Spleen (tissue), 11 donors: ENCODE data around the gene CPNE2. TPM values are rescaled to one million over a fixed set of nuclear protein-coding genes. Genes with fewer than 3 reads are reported as not detected.

Experiments used
- DNase-seq: peaks from one replicate; pipeline ENCODE4 v3.0.0-alpha.2; 2020
- H3K27ac ChIP-seq, 8 donors: fragments of 200-600 bp; sonication (generic) in 7 of 8; 1 replicate in 4 of 8; 2 replicates in 4 of 8; pipeline versions ENCODE4 v1.5.0 to v1.8.0; 2016 to 2021; ENCODE audit warnings: inconsistent platforms in 4 of 8, mild to moderate bottlenecking in 4 of 8, moderate library complexity in 1 of 8
- H3K27me3 ChIP-seq, 7 donors: fragments of 200-600 bp; sonication (generic) in 6 of 7; replicated peaks in 1 of 7; 1 replicate in 4 of 7; 2 replicates in 3 of 7; pipeline versions ENCODE4 v1.5.0 to v1.8.0; 2016 to 2021; ENCODE audit warnings: inconsistent platforms in 3 of 7, mild to moderate bottlenecking in 1 of 7
- H3K36me3 ChIP-seq, 6 donors: fragments of 200-600 bp; sonication (generic) in 5 of 6; 1 replicate in 4 of 6; 2 replicates in 2 of 6; pipeline versions ENCODE4 v1.5.0 to v1.8.0; 2016 to 2021; ENCODE audit warnings: inconsistent platforms in 2 of 6
- H3K4me1 ChIP-seq, 6 donors: fragments of 200-600 bp; sonication (generic) in 5 of 6; 1 replicate in 3 of 6; 2 replicates in 3 of 6; pipeline versions ENCODE4 v1.5.0 to v1.8.0; 2016 to 2021; ENCODE audit warnings: inconsistent platforms in 3 of 6
- H3K4me3 ChIP-seq, 8 donors: fragments of 200-600 bp; sonication (generic) in 7 of 8; 1 replicate in 4 of 8; 2 replicates in 4 of 8; pipeline versions ENCODE4 v1.5.0 to v1.8.0; 2016 to 2021; ENCODE audit warnings: inconsistent platforms in 4 of 8, mild to moderate bottlenecking in 4 of 8, moderate library complexity in 2 of 8
- H3K9me3 ChIP-seq, 8 donors: fragments of 200-600 bp; sonication (generic) in 7 of 8; 1 replicate in 4 of 8; 2 replicates in 4 of 8; pipeline versions ENCODE4 v1.5.0 to v1.8.0; 2016 to 2021; ENCODE audit warnings: inconsistent platforms in 4 of 8
- CTCF ChIP-seq, 11 experiments: fragments of 200-600 bp in 7 of 11; fragments of 450-650 bp in 4 of 11; sonication (generic) in 4 of 11; IDR thresholded peaks in 8 of 11; conservative IDR thresholded peaks in 3 of 11; 1 replicate in 7 of 11; 2 replicates in 4 of 11; pipeline versions ENCODE4 v1.4.0 to v1.8.0; 2016 to 2021; ENCODE audit warnings: antibody characterized with exemption in 11 of 11, inconsistent platforms in 4 of 11, mild to moderate bottlenecking in 1 of 11
- POLR2A ChIP-seq, 3 donors: fragments of 450-650 bp; IDR thresholded peaks; one replicate each; pipeline ENCODE4 v1.5.1; 2017; ENCODE audit warnings: antibody characterized with exemption in 3 of 3, mild to moderate bottlenecking in 1 of 3
- POLR2AphosphoS5 ChIP-seq, 3 donors: sonication (generic); formaldehyde crosslinking; IDR thresholded peaks; one replicate each; pipeline ENCODE4 v1.5.1; 2017; ENCODE audit warnings: antibody characterized with exemption in 3 of 3
- WGBS, 5 donors: extraction: QIAGEN DNeasy Blood & Tissue Kit in 3 of 5; methylation state at CpG; one replicate each; pipeline versions ENCODE4 v1.1.5 to v1.1.7; 2013 to 2018; 5-methylcytosine and 5-hydroxymethylcytosine counted together
- intact Hi-C: fragments of 100-400 bp; cut with DNase I; formaldehyde crosslinking; loops from one replicate; pipeline ENCODE4 v1.15.0; 2023; ENCODE audit warnings: low total_unique reads
- polyA plus RNA-seq, 3 donors: library from polyadenylated mRNA; stranded (reverse); fragments of 200-250 nt; gene quantifications; one replicate each; pipeline ENCODE4 v1.2.1, GENCODE V29; 2013
- total RNA-seq, 7 donors: library from RNA; depleted of rRNA in 3 of 7; stranded (reverse); fragments of >200 nt in 3 of 7; fragmentation: NEBNext Ultra II Directional in 4 of 7; extraction: Animal tissue kit (Norgen Biotek cat#: 25700) in 4 of 7; gene quantifications; one replicate each; pipeline versions ENCODE4 v1.1.0 to v1.2.1, GENCODE V29; 2016 to 2021
- donor health status: healthy with polysubstance abuse.
- donor health status: DM: no; HTN: no; CAD: no; lungs with moderate emphysema.
- donor health status: DM: no; HTN: no; CAD: no.
- donor health status: Bipolar disorder and iron deficiency.
- donor health status: healthy.
- donor health status: DM: no; HTN: no; CAD: no.
- donor health status: DM: yes; HTN: yes; CAD: no.

CPNE2 gene
- total and polyA plus RNA-seq, 10 donors: 13.3 to 46.5 (median 31.8) TPM

- Histone ChIP-seq H3K36me3 (peaks cover 0 to 87% (median 37%) of the 10 kb centered on the region in 6 donors), H3K4me1 (peaks cover 13 to 51% (median 28%) of the 10 kb centered on the region in 6 donors), H3K27ac (no peak overlapping the region), H3K9me3 (no peaks in the 10 kb centered on the region), H3K4me3 (no peak overlapping the region), H3K27me3 (no peaks in the 10 kb centered on the region)
- TF ChIP-seq POLR2AphosphoS5 (IDR thresholded peaks at IDR 0.05): no peak
- no peak for TF ChIP-seq POLR2A (IDR thresholded peaks at IDR 0.05)
- TF ChIP-seq CTCF (IDR thresholded peaks at IDR 0.05 in 8 of 11, conservative IDR thresholded peaks at IDR 0.05 in 3 of 11): no peak
- 91 to 95% (median 94%) methylated on average over 8 to 9 of the region's 9 CpGs for WGBS, 5 donors
- peak; percentile 41 for DNase-seq
- intact Hi-C loops: no loop called here
Measured at GRCh38 chr16:57150682-57151330, 58.4 kb downstream of the CPNE2 start.

GRCh38 chr16:57151369-57151768 is 59.0 kb downstream of the CPNE2 start:
- TF ChIP-seq POLR2A (IDR thresholded peaks at IDR 0.05) (no peak), POLR2AphosphoS5 (IDR thresholded peaks at IDR 0.05) (no peak), CTCF (IDR thresholded peaks at IDR 0.05 in 8 of 11, conservative IDR thresholded peaks at IDR 0.05 in 3 of 11) (no peak)
- 53 to 66% (median 56%) methylated on average over 2 of the region's 2 CpGs for WGBS, 5 donors
- intact Hi-C loops: no loop called here
- no peaks in the 10 kb centered on the region for H3K27me3 ChIP-seq
- DNase-seq: no peak
- H3K27ac ChIP-seq: no peak overlapping the region
- peaks cover 0 to 92% (median 39%) of the 10 kb centered on the region in 6 donors for H3K36me3 ChIP-seq
- no peak overlapping the region for H3K4me3 ChIP-seq
- H3K9me3 ChIP-seq: no peaks in the 10 kb centered on the region
- H3K4me1 ChIP-seq: peaks cover 13 to 51% (median 27%) of the 10 kb centered on the region in 6 donors

GRCh38 chr16:57152096-57153093 is 60.0 kb downstream of the CPNE2 start:
- H3K36me3 ChIP-seq: peaks cover 0 to 94% (median 39%) of the 10 kb centered on the region in 6 donors
- WGBS, 5 donors: 65 to 77% (median 73%) methylated on average over 4 of the region's 4 CpGs
- no peak for TF ChIP-seq CTCF (IDR thresholded peaks at IDR 0.05 in 8 of 11, conservative IDR thresholded peaks at IDR 0.05 in 3 of 11)
- TF ChIP-seq POLR2A (IDR thresholded peaks at IDR 0.05): no peak
- TF ChIP-seq POLR2AphosphoS5 (IDR thresholded peaks at IDR 0.05): no peak
- H3K9me3 ChIP-seq: no peaks in the 10 kb centered on the region
- H3K4me3 ChIP-seq: no peak overlapping the region
- peaks cover 8 to 51% (median 20%) of the 10 kb centered on the region in 6 donors for H3K4me1 ChIP-seq
- H3K27ac ChIP-seq: peak overlapping the region in 2 of 8 donors; percentile 7 to 20
- H3K27me3 ChIP-seq: no peaks in the 10 kb centered on the region
- peak; percentile 28 for DNase-seq
- intact Hi-C loops: no loop called here

- TF ChIP-seq POLR2A (IDR thresholded peaks at IDR 0.05) (no peak), CTCF (IDR thresholded peaks at IDR 0.05 in 8 of 11, conservative IDR thresholded peaks at IDR 0.05 in 3 of 11) (no peak), POLR2AphosphoS5 (IDR thresholded peaks at IDR 0.05) (no peak)
- WGBS, 5 donors: 83 to 90% (median 88%) methylated on average over 6 of the region's 6 CpGs
- no peak for DNase-seq
- peaks cover 0 to 97% (median 43%) of the 10 kb centered on the region in 6 donors for H3K36me3 ChIP-seq
- no peak overlapping the region for H3K4me3 ChIP-seq
- H3K27me3 ChIP-seq: no peaks in the 10 kb centered on the region
- peaks cover 0 to 49% (median 8%) of the 10 kb centered on the region in 6 donors for H3K4me1 ChIP-seq
- intact Hi-C loops: no loop called here
- no peak overlapping the region for H3K27ac ChIP-seq
- H3K9me3 ChIP-seq: no peaks in the 10 kb centered on the region
Measured at GRCh38 chr16:57153841-57154240, 61.5 kb downstream of the CPNE2 start.
